ENCODE measurements around the gene NCF2.

The NCF2 gene

DNA sequence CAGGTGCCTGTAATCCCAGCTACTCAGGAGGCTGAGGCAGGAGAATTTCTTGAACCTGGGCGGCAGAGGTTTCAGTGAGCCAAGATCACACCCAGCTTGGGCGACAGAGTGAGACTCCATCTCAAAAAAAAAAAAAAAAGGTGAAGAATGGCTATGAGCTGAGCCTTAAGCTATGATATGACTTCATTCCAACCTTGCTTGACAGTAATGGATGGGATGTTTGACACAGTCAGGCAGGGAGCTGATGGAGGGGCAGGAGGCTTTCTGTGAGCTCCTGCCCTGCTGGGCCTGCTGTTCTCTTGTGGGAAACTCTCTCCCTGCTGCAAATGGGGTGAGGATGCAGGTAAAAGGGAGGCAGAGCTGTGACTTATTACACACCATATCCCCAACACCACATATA is 27.6 kb downstream of the NCF2 start:
- Histone ChIP-seq H3K4me2 (ENCODE audit: low read length) (no peak overlapping the region), H3K4me3 (ENCODE audit: low read depth, low read length) (no peak overlapping the region), H3K36me3 (ENCODE audit: control insufficient read depth, insufficient read depth, low read length) (no peaks in the 10 kb centered on the region), H3K9me3 (ENCODE audit: control insufficient read depth, low read length) (no peaks in the 10 kb centered on the region), H3K27me3 (ENCODE audit: control insufficient read depth, insufficient read depth, low read length) (no peaks in the 10 kb centered on the region), H3K9ac (no peak overlapping the region), H3K27ac (no peak overlapping the region), H3K4me1 (no peaks in the 10 kb centered on the region), H3K79me2 (no peaks in the 10 kb centered on the region), H2AFZ (no peak overlapping the region)
- TF ChIP-seq, protein P1, sequence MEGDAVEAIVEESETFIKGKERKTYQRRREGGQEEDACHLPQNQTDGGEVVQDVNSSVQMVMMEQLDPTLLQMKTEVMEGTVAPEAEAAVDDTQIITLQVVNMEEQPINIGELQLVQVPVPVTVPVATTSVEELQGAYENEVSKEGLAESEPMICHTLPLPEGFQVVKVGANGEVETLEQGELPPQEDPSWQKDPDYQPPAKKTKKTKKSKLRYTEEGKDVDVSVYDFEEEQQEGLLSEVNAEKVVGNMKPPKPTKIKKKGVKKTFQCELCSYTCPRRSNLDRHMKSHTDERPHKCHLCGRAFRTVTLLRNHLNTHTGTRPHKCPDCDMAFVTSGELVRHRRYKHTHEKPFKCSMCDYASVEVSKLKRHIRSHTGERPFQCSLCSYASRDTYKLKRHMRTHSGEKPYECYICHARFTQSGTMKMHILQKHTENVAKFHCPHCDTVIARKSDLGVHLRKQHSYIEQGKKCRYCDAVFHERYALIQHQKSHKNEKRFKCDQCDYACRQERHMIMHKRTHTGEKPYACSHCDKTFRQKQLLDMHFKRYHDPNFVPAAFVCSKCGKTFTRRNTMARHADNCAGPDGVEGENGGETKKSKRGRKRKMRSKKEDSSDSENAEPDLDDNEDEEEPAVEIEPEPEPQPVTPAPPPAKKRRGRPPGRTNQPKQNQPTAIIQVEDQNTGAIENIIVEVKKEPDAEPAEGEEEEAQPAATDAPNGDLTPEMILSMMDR (IDR thresholded peaks at IDR 0.05) = no peak

DNA sequence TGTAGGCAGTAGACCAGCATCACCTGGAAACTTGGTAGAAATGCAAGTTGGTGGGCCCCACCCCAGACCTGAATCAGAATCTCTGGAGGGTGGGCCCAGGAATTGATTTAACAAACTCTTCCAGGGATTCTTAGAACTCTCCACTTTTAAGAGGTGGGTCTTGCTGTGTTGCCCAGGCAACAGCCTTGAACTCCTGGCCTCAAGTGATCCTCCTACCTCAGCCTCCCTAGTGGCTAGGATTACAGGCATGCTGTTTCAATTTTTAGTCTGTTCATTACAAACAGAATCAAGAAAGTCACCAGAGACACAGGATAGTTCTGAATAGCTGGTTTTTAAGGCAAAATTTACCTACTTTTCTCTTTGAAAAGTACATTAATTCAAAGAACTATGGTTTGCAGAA is 31.2 kb downstream of the NCF2 start:
- Histone ChIP-seq H3K4me2 (ENCODE audit: low read length) (no peak overlapping the region), H3K36me3 (ENCODE audit: control insufficient read depth, insufficient read depth, low read length) (no peaks in the 10 kb centered on the region), H3K9ac (no peak overlapping the region), H3K79me2 (no peaks in the 10 kb centered on the region), H3K9me3 (ENCODE audit: control insufficient read depth, low read length) (no peaks in the 10 kb centered on the region), H3K4me3 (ENCODE audit: low read depth, low read length) (no peak overlapping the region), H3K27me3 (ENCODE audit: control insufficient read depth, insufficient read depth, low read length) (no peaks in the 10 kb centered on the region), H2AFZ (no peak overlapping the region), H3K27ac (no peak overlapping the region), H3K4me1 (no peaks in the 10 kb centered on the region)
- TF ChIP-seq, protein P1 (IDR thresholded peaks at IDR 0.05) = no peak

DNA sequence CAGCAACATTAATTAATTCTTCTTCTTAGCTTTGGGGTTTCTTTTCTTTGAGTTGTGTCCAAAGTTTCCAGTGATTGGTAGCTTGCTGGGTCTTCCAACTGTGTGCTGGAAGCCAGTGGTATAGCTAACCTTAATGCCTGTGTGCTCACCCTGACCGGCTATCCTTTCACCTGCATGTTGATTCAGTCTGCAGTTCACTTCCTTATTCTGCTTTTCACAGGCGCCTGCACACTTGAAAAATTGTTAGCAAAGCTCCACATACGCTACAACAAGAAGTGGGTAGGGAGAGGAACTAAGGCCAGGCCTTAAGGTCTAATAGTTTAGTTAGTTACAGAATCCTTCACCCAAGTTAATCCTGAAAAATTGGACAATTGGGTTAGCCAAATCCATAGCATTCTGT is 35.7 kb downstream of the NCF2 start:
- H3K9me3 ChIP-seq (ENCODE audit: control insufficient read depth, low read length) = no peaks in the 10 kb centered on the region
- no peak overlapping the region for H2AFZ ChIP-seq
- H3K4me1 ChIP-seq = no peaks in the 10 kb centered on the region
- TF ChIP-seq, protein P1 (IDR thresholded peaks at IDR 0.05) = no peak
- H3K79me2 ChIP-seq = no peaks in the 10 kb centered on the region
- H3K36me3 ChIP-seq (ENCODE audit: control insufficient read depth, insufficient read depth, low read length) = no peaks in the 10 kb centered on the region
- H3K27me3 ChIP-seq (ENCODE audit: control insufficient read depth, insufficient read depth, low read length) = no peaks in the 10 kb centered on the region
- no peak overlapping the region for H3K9ac ChIP-seq
- no peak overlapping the region for H3K27ac ChIP-seq
- no peak overlapping the region for H3K4me3 ChIP-seq (ENCODE audit: low read depth, low read length)
- no peak overlapping the region for H3K4me2 ChIP-seq (ENCODE audit: low read length)

DNA sequence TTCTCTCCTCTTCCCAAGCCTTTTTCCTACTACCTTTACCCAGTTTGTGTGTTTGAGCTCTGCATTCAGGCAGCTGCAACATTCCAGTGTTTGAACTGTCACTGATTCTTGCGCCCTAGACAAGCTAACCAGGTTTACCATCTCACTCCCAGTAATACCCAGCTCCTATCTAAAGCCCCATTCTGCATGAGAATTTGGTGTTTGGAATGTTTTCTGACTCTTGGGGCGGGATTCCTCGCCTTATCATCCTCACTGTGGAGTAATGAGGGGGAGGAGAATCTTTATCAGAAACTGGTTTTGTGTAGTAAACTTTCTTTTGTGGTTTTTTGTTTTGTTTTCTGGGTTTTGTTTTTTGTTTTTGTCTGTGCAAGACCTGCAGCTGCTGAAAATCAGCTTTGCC is 36.5 kb downstream of the NCF2 start:
- no peaks in the 10 kb centered on the region for H3K4me1 ChIP-seq
- H3K27ac ChIP-seq = no peak overlapping the region
- H3K36me3 ChIP-seq (ENCODE audit: control insufficient read depth, insufficient read depth, low read length) = no peaks in the 10 kb centered on the region
- H3K79me2 ChIP-seq = no peaks in the 10 kb centered on the region
- H3K9ac ChIP-seq = no peak overlapping the region
- no peak overlapping the region for H3K4me3 ChIP-seq (ENCODE audit: low read depth, low read length)
- TF ChIP-seq, protein P1 (IDR thresholded peaks at IDR 0.05) = no peak
- H3K27me3 ChIP-seq (ENCODE audit: control insufficient read depth, insufficient read depth, low read length) = no peaks in the 10 kb centered on the region
- no peak overlapping the region for H3K4me2 ChIP-seq (ENCODE audit: low read length)
- H3K9me3 ChIP-seq (ENCODE audit: control insufficient read depth, low read length) = no peaks in the 10 kb centered on the region
- no peak overlapping the region for H2AFZ ChIP-seq

GRCh38 chr1:183553331-183553730 is 36.9 kb downstream of the NCF2 start:
- Histone ChIP-seq H3K36me3 (ENCODE audit: control insufficient read depth, insufficient read depth, low read length) (no peaks in the 10 kb centered on the region), H3K4me1 (no peaks in the 10 kb centered on the region), H2AFZ (no peak overlapping the region), H3K27ac (no peak overlapping the region), H3K4me2 (ENCODE audit: low read length) (no peak overlapping the region), H3K9ac (no peak overlapping the region), H3K9me3 (ENCODE audit: control insufficient read depth, low read length) (no peaks in the 10 kb centered on the region), H3K79me2 (no peaks in the 10 kb centered on the region), H3K4me3 (ENCODE audit: low read depth, low read length) (no peak overlapping the region), H3K27me3 (ENCODE audit: control insufficient read depth, insufficient read depth, low read length) (no peaks in the 10 kb centered on the region)
- TF ChIP-seq, protein P1 (IDR thresholded peaks at IDR 0.05) = no peak

Measured in parathyroid adenoma (tissue), 2 donors.